GM18873 (cell line): ENCODE data around the gene ASAP3.

ENCODE experiments used
- ATAC-seq: cut with Tn5 transposase; IDR thresholded peaks from one replicate; pipeline ENCODE4 v1.9.1; 2021; ENCODE audit warnings: mild to moderate bottlenecking, moderate library complexity, moderate number of reproducible peaks; ENCODE audit not compliant: unreplicated experiment, low FRiP score

The ASAP3 gene

DNA sequence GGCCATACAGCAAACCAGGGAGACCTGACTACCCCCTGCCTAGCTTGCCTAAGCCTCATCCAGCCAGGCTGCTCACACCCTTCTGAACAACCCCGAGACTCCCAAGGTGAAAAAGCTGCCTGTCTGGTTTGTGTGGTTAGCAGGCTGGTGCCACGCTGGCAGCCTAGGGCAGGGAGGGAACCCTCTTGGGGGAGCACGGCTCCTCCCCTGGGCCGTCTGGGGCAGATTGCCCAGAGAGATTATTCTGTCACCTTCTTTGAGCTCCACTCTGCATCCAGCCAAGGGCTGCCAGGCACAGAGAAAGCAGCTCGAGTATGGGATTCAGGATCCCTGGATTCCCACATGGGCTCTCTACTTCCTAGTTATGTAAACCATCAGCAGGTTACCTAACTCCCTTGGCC, 32.0 kb downstream of the ASAP3 start:
- ATAC-seq, result no peak

DNA sequence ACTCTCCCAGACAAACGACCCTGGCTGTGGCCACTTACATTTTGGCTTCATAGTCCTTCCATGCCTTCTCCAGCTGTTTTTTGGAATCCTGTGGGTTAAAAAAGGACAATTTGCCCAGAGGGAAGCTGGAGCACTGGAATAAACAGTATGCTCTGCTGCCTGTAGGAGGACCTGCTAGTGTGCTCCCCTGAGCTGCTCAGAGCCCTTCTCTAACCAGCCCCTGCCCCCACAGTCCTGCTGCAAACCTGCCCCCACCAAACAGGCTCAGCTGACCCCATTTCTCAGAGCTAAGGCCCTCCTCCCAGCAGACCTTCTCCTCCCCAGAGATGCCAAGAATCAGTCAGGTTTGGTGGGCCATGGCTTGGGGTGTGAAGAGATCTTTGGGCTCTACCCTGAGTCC, 32.5 kb downstream of the ASAP3 start:
- no peak for ATAC-seq

DNA sequence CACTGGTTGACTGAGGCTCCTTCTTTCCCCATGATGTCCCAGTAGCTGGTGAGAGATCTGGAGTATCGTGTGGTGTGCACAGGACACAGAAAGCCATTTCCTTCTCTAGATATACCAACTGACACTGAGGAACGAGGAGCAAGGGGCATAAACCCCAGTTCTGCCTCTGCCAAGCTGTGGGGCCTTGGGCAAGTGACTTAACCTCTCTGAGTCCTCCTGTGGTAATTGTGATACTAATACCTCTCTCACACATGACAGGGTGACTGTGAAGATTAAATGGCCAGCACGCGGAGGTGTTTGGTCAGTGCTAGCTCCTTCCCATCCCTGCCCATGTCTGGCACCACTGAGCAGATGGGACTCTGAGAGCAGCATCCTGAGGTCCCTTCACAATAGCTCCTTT, 33.1 kb downstream of the ASAP3 start:
- no peak for ATAC-seq

DNA sequence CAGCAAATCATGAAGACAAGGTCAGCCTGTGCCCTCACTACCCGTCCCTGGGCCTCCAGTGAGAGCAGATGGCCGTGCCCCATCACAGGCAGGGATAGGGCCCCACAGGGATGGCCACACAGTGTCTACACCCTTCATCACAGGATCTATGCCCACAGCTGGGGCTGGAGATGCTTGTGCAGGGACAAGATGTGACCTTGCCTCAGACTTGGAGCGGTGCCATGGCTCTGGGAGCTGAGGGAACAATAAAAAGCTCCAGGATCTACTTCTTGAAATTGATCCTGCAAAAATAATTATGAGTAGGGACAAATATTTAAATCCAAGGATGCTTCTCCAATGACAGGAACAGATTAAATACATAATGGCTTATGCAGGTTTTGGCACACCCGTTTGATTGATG, 34.0 kb downstream of the ASAP3 start:
- no peak for ATAC-seq

DNA sequence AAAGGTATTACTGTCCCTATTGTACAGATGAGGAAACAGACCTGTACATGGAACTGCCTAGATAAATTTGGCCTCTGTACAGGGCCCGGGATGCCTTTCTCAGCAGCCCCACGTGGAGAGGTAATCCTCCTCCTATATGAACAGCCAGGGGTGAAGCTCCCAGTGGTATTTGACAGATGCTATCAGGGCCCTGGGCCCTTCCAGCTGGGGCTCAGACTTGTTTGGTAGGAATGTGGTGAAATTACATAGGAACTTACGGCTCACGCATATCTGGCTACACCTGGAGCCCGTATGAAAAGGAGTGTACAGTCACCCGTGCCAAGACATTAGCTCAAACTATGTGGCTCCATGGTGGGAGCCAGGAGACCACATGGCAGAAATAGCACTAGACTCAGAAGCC, 34.7 kb downstream of the ASAP3 start:
- no peak for ATAC-seq

DNA sequence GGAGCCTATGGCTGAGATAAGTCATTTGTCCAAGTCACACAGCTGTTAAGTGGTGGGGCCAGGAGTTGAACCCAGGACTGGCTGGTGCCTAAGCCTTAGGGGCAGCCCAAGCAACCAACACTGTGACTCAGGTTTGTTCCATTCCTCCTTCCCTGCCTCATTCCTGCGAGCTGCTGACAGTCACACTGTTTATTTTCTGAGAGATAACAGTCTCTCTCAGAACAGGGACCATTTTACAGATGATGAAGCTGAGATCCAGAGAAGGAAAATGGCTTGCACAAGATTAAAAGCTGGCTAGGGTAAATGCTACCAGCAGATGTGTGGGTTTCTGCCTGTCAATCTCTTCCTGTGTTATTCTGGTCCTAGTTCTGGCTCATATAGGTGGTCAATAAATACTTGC, 35.1 kb downstream of the ASAP3 start:
- no peak for ATAC-seq

DNA sequence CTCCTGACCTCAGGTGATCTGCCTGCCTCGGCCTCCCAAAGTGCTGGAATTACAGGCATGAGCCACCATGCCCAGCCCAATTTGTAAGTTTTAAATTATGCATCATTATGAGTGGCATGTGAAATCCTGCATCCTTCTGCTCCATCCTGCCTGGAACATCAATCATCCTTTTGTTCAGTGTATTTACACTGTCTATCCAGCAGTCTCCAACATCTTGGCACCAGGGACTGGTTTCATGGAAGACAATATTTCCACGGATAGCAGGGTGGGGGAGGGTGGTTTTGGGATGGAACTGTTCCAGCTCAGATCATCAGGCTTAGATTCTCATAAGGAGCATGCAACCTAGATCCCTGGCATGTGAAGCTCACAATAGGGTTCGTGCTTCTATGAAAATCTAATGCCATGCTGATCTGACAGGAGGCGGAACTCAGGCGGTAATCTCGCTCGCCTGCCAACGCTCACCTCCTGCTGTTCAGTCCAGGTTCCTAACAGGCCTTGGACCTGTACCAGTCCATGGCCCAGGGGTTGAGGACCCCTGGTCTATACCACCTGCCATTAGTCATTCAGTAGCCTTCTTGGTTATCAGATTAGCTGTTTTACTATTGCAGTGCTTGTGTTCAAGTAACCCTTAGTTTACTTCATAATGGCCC, 37.2 kb downstream of the ASAP3 start:
- ATAC-seq, result no peak

DNA sequence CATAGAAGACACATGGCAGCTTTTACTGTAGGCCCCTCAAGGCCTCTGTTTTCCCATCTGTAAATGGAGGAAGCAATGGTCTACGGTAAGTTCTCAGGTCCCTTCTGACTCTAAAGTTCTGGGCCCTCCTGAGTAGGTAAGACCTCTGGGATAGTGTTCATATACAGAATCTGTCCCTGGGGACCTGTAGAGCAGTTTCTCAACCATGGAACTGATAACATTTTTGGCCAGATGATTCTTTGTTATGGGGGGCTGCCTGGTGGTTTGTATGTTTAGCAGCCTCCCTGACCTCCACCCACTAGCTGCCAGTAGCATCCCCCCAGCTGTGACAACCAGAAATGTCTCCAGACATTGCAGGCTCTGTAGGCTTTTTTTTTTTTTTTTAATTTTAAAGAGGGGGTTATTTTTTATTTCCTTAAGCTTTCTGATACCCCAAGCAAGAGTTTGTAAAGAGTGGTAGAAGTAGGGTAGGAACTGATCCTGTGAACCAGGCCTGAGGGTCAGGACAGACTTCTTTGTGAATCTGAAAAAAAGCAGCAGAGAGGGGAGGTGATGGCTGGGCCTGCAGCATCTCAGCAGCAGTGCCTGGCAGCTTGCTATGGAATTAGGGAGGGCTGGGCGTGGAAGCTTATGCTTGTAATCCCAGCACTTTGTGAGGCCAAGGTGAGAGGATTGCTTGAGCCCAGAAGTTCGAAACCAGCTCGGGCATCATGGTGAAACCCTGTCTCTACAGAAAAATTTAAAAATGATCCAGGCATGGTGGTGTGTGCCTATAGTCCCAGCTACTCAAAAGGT, 39.2 kb downstream of the ASAP3 start:
- no peak for ATAC-seq

DNA sequence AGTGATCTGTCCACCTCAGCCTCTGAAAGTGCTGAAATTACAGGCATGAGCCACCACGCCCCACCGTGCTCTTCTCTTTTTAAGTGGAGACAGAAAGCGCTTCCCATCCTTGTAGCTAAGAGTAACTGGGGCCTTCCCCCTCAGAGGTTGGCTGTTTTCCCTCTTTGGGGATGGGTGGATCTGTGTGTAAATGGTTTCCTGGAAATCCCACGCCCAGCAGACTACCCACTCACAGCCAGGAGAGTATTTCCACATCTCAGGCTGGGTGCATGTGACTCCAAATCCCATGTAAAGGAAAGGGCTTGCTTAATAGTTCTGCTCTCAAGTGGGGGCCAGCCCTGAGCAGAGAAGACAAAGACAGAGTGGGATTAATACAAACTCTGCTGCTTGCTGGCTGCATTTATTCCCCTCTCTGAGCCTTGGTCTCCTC, 39.9 kb downstream of the ASAP3 start:
- no peak for ATAC-seq

DNA sequence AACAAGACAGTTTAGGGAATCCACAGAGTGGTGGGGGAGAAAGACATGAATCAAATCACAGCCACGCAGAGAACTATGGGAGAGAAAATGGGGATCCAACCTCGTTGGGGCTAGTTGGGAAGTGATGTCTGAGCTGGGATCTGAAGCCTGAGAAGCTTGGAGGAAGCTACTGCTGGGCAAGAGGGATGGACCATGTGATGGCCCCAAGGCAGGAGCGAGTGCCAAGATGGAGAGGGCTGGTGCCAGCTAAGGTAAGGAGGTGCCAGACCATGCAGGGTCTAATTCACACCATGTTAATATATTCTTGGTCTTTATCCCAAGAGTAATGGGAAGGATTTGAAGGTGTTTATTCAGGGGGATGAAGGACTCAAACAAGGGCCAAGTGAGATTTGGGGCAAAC, 41.2 kb downstream of the ASAP3 start:
- no peak for ATAC-seq

DNA sequence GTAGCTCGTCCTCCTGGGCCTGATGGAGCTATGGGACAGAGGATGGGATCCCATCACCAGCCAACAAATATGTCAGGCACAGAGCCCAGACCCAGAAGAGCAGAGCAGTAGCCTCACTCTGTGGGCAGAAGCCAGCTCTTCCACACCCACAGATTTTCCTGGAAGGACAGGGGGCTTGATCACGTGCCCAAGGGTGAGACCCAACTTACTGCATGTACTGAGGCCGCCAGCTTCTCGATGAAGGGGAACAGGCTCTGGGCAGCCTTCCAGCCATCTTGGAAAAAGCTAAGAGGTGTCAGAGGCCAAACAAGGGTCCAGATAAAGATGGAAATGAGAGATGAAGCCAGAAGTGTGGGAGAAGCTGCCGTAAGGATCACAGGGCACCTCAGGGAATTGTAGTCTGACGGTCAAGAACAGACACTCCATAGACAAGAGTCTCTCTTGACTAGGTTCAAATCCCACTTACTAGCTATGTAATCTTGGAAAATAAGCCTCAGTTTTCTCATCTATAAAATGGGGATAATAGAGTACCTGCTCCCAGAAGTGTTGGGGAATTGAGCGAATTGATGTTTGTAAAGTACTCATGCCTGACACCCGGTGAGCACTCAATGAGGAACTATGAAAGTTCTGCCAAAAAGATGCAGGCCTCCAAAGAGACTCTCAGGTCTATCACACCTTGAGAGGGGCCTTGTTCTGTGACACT, 42.4 kb downstream of the ASAP3 start:
- ATAC-seq, result no peak

DNA sequence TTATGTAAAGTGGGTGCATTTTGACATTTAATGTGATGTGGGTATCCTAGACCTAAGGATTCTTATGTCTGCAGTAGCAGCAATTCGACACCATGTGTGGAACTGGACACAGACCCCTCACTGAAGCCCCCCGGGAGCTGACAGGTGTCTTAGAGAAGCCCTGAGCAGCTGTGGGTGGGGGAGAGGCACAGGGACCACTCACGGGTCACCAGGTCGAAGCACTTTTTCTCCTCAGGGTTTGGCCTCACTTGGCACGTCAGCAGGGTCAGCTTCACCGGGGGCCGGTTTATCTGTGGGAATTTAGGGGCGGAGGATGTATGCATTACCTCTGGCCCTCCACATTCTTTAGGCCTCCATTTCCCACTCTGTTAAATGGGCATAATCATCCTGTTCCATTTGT, 45.4 kb downstream of the ASAP3 start:
- ATAC-seq, result no peak

DNA sequence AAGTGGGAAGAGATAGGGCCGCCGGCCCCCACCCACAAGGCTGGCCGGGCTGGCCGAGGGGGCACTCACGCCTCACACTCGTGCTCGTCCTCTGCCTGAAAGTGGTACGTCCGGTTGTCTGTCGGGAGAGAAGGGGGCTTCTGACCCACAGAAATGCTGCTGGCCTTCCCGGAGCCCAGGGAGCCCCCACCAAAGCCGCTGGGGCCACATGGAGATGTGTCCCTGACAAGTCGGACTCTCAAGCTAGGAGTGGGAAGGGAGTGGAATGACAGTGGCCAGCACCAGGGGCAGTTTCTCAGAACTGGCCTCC, 46.7 kb downstream of the ASAP3 start:
- ATAC-seq, result no peak

DNA sequence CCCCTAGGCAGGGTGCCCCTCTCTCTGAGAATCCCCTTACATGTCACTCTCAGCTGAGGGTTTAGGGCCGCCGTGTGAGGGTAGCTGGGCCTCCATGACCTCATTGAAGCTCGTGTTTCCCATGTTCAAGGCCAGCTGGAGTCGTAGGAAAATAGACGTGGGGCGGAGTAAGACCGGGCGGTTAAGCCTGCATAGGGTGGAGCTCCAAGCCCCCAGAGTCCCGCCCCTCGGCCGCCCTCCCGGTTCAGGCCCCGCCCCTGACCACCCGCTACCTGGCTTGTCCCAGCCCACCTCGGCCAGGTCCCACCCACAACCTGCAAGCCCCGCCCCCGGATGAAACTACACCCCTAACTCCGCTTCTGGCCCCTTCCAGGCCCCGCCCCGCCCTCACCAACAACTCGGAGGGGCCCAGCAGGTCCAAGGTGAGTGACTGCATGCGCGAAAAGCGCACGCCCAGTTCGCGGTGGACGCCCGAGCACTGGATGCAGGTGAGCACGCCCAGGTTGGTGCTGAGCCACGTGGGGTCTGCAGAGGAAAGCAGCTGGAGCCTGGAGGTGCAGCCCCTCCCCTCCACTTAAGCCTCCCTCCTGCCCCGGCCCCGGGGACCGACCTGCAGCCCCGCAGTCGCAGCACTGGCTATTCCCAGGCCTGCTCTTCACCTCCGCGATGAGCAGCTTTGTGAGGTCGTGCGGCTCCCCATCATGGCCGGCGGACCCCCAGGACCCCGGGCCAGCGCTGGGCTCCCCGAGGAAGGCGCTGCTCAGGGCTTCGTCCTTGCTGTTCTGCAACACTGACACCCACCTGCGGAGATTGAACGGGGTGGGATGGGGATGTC, 47.2 kb downstream of the ASAP3 start:
- ATAC-seq, result no peak

DNA sequence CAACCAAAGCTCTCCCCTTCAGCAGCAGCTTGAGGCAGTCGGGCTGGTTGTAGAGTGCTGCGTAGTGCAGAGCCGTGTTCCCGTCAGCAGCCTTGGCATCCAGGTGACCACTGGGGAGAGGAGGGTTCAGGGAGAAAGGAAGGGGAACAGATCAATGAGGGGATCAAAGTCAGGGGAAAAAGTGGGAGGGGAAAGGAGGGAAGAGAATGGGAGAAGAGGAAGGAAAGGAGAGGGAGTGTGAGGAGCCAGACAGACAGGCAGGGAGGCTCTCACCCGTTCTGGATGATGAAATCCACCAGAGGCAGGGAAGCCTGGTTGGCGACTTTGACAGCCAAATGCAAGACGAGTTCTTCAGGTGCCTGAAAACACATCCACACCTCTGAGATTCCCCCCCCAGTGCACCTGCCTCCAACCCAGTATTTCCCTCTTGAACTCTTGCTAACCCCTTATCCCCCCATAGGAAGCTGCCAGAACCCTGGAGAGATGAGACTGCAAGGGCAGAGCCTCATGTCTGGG, 49.7 kb downstream of the ASAP3 start:
- ATAC-seq, result no peak

DNA sequence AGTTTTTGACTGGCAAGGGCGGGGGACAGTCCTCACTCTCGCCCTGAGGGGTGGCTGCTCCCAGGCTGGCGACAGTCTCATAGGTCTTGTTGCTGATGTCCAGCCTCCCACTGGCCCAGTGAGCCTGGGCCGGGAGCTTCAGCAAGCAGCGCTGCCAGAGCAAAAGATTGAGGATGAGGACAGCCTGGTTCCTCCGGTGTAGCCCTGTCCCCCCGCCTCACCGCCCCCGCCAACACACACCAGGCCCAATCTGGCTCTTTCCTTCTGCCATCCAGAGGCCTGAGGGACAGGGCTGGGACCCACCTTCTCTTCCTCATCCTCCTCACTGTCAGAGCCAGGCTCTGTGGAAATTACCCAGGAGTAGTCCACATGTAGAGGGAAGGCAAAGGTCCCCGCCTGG, 50.9 kb downstream of the ASAP3 start:
- ATAC-seq, result no peak

DNA sequence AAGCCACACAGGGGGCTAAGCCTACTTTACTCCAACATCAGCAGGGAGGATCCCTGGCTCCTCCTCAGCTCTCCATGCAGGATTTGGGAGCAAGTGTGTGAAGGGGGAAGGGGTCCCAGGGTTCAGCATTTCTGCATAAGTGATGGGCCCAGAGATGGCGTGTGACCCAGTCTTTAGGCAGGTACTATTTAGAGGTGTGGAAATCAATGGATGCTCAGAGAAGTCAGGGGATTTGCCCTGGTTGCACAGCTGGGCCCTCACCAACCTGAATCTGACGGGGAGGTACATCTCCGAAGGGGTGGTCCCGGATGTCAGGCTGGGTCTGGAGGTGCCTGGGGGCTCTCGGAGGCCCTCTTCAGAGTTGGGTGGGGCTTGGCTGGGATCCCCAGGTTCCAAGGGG, 52.5 kb downstream of the ASAP3 start:
- no peak for ATAC-seq

DNA sequence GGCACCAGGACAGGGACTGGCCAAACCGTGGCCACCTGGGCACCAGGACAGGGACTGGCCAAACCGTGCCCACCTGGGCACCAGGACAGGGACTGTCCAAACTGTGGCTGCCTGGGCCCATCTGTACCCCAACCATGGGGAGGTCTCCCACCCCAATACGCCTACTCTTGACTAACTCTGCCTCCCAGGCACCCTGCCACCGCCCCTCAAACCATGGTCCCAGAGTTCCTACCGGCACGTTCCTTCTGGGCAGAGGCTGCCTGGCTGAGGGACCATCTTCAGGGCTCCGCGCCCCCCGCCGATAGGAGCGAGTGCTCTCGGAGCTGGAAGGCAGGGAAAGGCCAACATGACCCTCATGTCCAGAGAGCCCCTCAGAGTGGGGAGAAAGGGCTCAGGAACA, 53.2 kb downstream of the ASAP3 start:
- ATAC-seq, result no peak

DNA sequence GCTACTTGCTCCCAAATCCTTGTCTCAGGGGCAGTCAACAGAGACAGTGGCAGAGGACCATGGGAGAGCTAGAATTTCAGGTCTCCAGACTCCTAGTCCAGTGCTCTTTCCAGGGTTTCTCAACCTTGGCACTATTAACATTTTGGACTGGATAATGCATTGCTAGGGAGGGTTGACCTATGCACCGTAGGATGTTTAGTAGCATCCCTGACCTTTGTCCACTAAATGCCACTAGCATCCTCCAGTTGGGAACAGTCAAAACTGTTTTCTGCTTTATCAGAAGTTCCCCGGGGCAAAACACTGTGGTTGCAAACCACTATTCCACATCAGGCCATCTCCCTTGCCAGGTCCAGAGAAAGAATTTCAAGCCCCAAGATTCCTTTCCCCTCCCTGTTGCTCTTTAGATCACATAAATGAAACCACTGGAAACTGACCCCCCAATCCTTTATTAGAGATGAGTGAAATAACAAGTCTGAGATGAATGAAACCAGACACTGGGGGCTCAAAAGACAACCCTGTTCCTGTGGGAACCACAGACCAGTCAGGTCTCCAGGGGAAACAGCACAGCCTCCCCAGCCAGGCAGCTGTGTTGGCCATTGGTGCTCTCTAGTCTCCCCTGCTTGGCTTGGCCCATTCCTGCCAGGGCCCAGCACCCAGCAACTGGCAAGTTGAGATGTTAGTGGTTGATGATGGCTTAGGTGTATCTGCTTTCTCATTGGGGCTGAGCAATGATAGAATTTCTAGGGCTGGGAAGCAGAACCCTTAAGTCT, 55.7 kb downstream of the ASAP3 start:
- no peak for ATAC-seq

DNA sequence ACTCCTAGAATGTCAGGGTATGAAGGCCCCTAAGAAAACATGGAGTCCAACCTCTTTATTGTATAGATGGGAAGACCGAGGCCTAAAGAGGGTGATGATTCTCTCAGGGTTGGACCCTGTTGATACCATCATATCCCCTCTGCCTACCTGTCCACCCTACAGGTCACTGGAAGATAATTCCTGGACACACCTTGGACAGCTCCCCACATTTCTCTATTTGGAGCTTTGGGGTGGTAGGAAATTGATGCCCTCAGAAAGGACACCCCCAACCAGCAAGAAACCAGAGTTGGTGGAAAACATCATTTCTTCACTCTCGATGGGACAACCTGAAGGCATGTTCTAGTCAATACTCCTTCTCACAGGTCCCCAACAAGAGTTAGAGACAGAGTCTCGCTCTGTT, 56.4 kb downstream of the ASAP3 start:
- no peak for ATAC-seq
